ENCODE results near the gene ITGAD.

DNA sequence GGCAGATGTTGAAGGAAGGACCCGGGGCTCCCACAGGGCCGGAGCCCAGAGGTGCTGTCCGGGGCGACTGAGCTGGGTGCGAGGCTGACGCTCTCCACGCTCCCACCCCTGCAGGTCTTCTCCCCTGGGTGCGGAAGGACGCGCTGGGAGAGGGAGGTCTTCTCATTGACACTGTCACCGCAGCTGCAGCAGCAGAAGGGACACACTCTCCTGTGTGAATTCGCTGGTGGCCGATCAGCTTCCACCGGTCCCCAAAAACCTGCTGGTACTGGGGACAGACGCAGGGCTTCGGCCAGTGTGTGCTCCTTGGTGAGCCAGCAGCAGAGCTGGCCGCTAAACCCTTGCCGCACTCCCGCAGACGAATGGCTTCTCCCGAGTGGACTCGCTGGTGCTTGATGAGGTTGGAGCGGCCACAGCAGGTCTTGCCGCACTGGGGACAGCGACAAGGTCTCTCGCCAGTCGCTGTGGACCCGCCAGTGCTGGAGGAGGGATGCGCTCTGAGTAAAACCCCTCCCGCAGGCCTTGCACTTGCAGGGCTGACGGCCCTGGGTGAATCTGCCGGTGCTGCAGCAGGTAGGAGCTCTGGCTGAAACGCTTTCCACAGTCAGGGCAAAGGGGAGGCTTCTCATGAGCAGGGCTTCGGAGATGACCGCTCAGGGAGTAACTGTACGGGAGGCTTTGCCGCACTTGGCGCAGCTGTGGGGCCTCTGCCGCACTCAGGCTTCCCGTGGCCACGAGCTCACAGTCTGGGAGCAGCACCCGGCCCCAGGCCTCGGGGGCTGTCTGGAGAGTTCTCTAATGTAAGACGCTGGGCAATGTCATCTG lies 43.3 kb downstream of the ITGAD start:
- TF ChIP-seq, protein P1, sequence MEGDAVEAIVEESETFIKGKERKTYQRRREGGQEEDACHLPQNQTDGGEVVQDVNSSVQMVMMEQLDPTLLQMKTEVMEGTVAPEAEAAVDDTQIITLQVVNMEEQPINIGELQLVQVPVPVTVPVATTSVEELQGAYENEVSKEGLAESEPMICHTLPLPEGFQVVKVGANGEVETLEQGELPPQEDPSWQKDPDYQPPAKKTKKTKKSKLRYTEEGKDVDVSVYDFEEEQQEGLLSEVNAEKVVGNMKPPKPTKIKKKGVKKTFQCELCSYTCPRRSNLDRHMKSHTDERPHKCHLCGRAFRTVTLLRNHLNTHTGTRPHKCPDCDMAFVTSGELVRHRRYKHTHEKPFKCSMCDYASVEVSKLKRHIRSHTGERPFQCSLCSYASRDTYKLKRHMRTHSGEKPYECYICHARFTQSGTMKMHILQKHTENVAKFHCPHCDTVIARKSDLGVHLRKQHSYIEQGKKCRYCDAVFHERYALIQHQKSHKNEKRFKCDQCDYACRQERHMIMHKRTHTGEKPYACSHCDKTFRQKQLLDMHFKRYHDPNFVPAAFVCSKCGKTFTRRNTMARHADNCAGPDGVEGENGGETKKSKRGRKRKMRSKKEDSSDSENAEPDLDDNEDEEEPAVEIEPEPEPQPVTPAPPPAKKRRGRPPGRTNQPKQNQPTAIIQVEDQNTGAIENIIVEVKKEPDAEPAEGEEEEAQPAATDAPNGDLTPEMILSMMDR (IDR thresholded peaks at IDR 0.05; ENCODE audit: low read depth, low read length, missing input control) = no peak
- TF ChIP-seq GABPA (IDR thresholded peaks at IDR 0.05 in 1 of 2, conservative IDR thresholded peaks at IDR 0.05 in 1 of 2) = no peak
- TF ChIP-seq RAD21 (IDR thresholded peaks at IDR 0.05) = no peak
- TF ChIP-seq, protein P2, sequence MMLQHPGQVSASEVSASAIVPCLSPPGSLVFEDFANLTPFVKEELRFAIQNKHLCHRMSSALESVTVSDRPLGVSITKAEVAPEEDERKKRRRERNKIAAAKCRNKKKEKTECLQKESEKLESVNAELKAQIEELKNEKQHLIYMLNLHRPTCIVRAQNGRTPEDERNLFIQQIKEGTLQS (IDR thresholded peaks at IDR 0.05) = no peak
